HL-60 (cell line): ENCODE measurements around the gene VOPP1.

Experiments
- POLR2AphosphoS5 ChIP-seq: IDR thresholded peaks from 2 replicates; pipeline ENCODE4 v1.6.1; 2012; ENCODE audit warnings: low read depth
- TF ChIP-seq, protein P1 (sequence below): IDR thresholded peaks from one replicate; pipeline ENCODE4 v1.5.1; 2011; ENCODE audit warnings: low read length, control low read depth, inconsistent platforms; ENCODE audit not compliant: insufficient read depth

DNA sequence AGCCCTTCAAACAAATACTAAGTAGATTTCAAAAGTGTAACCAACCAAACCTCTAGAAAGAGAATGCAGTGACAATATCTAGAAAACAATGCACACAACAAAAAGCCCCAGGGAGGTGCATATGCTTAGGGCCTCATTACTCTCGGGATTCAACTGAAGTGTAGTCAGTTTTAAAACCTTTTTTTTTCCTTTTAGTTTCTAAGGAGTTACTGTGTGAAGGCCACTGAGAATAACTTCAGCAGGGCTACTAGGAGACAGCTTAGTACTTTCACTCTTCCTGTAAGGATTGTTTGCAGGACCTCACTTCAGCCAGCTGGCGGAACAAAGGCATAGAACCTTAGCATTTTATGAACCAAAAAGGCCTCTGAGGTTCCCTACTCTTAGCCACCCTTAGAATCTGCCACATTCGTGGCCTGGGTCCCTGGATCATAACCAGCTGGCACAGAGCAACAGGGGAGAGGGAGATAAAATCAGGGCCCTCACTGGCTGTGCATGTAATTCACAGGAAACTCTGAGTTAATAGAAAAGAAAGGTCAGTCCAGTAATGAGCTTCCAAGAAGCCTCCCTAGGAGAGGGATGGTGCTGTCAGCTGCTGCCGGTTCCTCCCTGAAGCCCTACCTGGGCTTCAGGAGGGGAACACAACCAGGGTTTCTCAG lies 3.6 kb downstream of the VOPP1 start:
- TF ChIP-seq POLR2AphosphoS5: no peak
- TF ChIP-seq, protein P1, sequence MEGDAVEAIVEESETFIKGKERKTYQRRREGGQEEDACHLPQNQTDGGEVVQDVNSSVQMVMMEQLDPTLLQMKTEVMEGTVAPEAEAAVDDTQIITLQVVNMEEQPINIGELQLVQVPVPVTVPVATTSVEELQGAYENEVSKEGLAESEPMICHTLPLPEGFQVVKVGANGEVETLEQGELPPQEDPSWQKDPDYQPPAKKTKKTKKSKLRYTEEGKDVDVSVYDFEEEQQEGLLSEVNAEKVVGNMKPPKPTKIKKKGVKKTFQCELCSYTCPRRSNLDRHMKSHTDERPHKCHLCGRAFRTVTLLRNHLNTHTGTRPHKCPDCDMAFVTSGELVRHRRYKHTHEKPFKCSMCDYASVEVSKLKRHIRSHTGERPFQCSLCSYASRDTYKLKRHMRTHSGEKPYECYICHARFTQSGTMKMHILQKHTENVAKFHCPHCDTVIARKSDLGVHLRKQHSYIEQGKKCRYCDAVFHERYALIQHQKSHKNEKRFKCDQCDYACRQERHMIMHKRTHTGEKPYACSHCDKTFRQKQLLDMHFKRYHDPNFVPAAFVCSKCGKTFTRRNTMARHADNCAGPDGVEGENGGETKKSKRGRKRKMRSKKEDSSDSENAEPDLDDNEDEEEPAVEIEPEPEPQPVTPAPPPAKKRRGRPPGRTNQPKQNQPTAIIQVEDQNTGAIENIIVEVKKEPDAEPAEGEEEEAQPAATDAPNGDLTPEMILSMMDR: no peak
